ENCODE data around the gene TBC1D5. TPM values are rescaled to one million over a fixed set of nuclear protein-coding genes. Genes with fewer than 3 reads are reported as not detected.

TBC1D5 gene
- polyA plus RNA-seq, 2 of the 4 experiments (the other 2 are of a cell fraction) = 36.7 to 72.2 TPM

DNA sequence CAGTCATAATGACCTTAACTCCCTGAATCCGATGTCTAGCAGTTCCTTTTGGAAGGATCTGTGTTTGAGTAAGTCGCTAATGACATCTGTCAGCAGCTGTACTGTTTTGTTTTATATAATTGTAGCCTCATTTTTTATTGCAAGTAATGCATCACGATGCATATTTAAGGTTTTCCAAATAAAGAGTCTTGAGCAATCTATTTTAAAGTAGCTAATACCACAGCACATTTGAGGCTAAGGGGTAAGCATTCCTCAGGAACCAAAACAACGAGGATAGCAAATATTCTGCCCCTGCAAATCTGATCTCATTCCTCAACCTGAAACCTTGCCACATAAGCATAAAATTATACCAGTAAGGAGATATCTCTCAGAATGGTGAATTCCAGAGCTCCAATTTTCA lies 98.7 kb downstream of the TBC1D5 start (continued):
- TF ChIP-seq, protein P1, sequence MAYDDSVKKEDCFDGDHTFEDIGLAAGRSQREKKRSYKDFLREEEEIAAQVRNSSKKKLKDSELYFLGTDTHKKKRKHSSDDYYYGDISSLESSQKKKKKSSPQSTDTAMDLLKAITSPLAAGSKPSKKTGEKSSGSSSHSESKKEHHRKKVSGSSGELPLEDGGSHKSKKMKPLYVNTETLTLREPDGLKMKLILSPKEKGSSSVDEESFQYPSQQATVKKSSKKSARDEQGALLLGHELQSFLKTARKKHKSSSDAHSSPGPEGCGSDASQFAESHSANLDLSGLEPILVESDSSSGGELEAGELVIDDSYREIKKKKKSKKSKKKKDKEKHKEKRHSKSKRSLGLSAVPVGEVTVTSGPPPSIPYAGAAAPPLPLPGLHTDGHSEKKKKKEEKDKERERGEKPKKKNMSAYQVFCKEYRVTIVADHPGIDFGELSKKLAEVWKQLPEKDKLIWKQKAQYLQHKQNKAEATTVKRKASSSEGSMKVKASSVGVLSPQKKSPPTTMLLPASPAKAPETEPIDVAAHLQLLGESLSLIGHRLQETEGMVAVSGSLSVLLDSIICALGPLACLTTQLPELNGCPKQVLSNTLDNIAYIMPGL (CRISPR knock-in tag; IDR thresholded peaks at IDR 0.05; ENCODE audit: borderline replicate concordance) = no peak

DNA sequence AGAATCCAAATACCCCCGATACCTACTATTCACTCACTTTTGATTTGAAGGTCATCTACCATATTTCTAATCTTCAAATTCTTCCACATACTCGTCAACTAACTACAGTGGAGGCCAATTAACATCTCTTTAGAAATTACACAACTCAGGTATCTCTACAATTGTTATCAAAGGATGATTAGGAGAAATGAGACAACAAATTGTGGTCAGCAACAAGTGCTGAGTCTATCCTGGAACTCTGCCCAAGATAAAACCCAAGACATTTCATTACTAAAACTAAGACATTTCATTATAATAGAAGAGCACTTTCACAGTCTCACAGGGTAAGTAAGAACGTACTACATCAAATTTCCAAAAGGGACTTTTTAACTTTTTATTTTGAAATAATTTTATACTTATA lies 100.0 kb downstream of the TBC1D5 start:
- 91% methylated on average over 3 of the region's 3 CpGs for WGBS (ENCODE audit: missing lambda C conversion rate)
- H3K4me2 ChIP-seq = no peak overlapping the region
- no peak for FAIRE-seq
- CTCF ChIA-PET = interaction anchor here (1.5 kb wide), 1 partner anchor 199 kb away, joined by 3 read pairs; no protein-coding TSS in a partner anchor
- DNase-seq (ENCODE audit: low read depth in 1 of 2, low spot score in 1 of 2) = no peak
- H3K4me3 ChIP-seq = no peak overlapping the region
- TF ChIP-seq, protein P2, sequence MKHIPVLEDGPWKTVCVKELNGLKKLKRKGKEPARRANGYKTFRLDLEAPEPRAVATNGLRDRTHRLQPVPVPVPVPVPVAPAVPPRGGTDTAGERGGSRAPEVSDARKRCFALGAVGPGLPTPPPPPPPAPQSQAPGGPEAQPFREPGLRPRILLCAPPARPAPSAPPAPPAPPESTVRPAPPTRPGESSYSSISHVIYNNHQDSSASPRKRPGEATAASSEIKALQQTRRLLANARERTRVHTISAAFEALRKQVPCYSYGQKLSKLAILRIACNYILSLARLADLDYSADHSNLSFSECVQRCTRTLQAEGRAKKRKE (CRISPR knock-in tag; IDR thresholded peaks at IDR 0.05; ENCODE audit: low read depth) = no peak
- TF ChIP-seq HOXB5 (CRISPR knock-in tag; IDR thresholded peaks at IDR 0.05) = no peak
- no peak for TF ChIP-seq GATA3 (IDR thresholded peaks at IDR 0.05; ENCODE audit: borderline replicate concordance)
- no peak for TF ChIP-seq RARB (CRISPR knock-in tag; IDR thresholded peaks at IDR 0.05)
- TF ChIP-seq, protein P3, sequence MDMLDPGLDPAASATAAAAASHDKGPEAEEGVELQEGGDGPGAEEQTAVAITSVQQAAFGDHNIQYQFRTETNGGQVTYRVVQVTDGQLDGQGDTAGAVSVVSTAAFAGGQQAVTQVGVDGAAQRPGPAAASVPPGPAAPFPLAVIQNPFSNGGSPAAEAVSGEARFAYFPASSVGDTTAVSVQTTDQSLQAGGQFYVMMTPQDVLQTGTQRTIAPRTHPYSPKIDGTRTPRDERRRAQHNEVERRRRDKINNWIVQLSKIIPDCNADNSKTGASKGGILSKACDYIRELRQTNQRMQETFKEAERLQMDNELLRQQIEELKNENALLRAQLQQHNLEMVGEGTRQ (IDR thresholded peaks at IDR 0.05) = no peak
- TF ChIP-seq HEYL (CRISPR knock-in tag; IDR thresholded peaks at IDR 0.05) = no peak
- no peak for TF ChIP-seq KDM1A (IDR thresholded peaks at IDR 0.05; ENCODE audit: low read depth)
- no peak for TF ChIP-seq MAFK (IDR thresholded peaks at IDR 0.05; ENCODE audit: partially characterized antibody)
- no peak for TF ChIP-seq ZC3H11A (IDR thresholded peaks at IDR 0.05)
- no peak for TF ChIP-seq SREBF2 (IDR thresholded peaks at IDR 0.05)
- no peak for TF ChIP-seq MAZ (IDR thresholded peaks at IDR 0.05; ENCODE audit: borderline replicate concordance, low read depth, low read length)
- TF ChIP-seq JUN (IDR thresholded peaks at IDR 0.05) = no peak
- TF ChIP-seq NR3C1 (IDR thresholded peaks at IDR 0.05) = no peak
- TF ChIP-seq, protein P1 (CRISPR knock-in tag; IDR thresholded peaks at IDR 0.05; ENCODE audit: borderline replicate concordance) = no peak
- no peak for TF ChIP-seq HOXB13 (CRISPR knock-in tag; IDR thresholded peaks at IDR 0.05; ENCODE audit: low read depth)
- no peak for TF ChIP-seq ZSCAN20 (CRISPR knock-in tag; IDR thresholded peaks at IDR 0.05)
- TF ChIP-seq, protein P4, sequence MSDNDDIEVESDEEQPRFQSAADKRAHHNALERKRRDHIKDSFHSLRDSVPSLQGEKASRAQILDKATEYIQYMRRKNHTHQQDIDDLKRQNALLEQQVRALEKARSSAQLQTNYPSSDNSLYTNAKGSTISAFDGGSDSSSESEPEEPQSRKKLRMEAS (IDR thresholded peaks at IDR 0.05) = no peak
- H3K27ac ChIP-seq = no peak overlapping the region; a peak in 1 of 6 replicates
- H3K4me1 ChIP-seq = peaks cover 53% of the 10 kb centered on the region
- ATAC-seq = no peak
- H3K9me3 ChIP-seq = no peaks in the 10 kb centered on the region
- POLR2A ChIA-PET = no interaction called here

DNA sequence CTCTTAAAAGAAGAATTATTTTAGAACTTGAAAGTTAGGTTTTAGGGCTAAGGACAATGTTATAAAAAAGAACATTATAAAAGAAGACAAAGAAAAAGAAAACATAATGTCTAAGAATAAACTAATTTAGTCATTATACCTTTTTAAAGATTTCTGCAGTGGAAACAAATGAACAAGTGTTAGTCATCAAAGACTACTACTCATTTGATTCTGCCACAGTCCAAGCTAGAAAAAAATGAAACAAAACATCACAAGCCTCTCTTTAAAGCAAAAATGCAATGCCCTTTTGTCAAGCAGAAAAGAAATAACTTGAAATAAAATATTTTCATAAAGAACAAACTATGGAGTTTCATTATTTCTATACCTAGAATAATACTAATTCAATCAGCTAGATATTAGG lies 102.0 kb downstream of the TBC1D5 start:
- FAIRE-seq (no peak), DNase-seq (ENCODE audit: low read depth in 1 of 2, low spot score in 1 of 2) (no peak), ATAC-seq (no peak)
- Histone ChIP-seq H3K4me3 (no peak overlapping the region), H3K9me3 (no peaks in the 10 kb centered on the region), H3K4me2 (peak overlapping the region; percentile 85), H3K4me1 (peaks cover 65% of the 10 kb centered on the region), H3K27ac (peak overlapping the region; percentile 68 to 92; a peak in 5 of 6 replicates)
- CTCF ChIA-PET = no interaction called here
- POLR2A ChIA-PET = interaction anchor here (0.6 to 1.9 kb wide), 2 partner anchors 103 to 110 kb away, joined by 3 to 11 read pairs; partner anchors contain the start of gene TBC1D5
- no peak for TF ChIP-seq FOSL2 (IDR thresholded peaks at IDR 0.05)
- 0 out of 2 replicates have a peak, but pooled peaks have one; percentile 16 for TF ChIP-seq FOSL2 (CRISPR knock-in tag; IDR thresholded peaks at IDR 0.05)
- TF ChIP-seq FOXS1 (CRISPR knock-in tag; IDR thresholded peaks at IDR 0.05) = no peak

All from A549 (cell line).